ENCODE measurements around the gene LAMP5.

DNA sequence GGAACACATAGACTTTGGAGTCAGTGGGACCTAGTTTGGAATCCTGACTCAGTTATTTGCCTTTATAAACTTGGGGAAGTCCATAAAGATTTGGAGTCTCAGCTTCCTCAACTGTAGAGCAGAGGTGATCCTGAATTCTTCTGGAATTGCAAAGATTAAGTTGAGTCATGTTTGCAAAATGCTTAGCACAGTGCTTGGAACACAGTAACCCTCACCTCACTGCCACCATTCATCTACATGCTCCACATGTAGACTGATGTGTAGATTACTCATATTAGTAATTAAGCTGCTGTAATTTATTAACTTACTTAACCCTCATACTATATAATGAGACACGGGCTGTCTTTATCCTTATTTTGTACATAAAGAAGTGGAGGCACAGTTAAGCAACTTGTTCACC, 61.4 kb downstream of the LAMP5 start:
- no peak for TF ChIP-seq EP300 (IDR thresholded peaks at IDR 0.05)
- TF ChIP-seq, protein P1, sequence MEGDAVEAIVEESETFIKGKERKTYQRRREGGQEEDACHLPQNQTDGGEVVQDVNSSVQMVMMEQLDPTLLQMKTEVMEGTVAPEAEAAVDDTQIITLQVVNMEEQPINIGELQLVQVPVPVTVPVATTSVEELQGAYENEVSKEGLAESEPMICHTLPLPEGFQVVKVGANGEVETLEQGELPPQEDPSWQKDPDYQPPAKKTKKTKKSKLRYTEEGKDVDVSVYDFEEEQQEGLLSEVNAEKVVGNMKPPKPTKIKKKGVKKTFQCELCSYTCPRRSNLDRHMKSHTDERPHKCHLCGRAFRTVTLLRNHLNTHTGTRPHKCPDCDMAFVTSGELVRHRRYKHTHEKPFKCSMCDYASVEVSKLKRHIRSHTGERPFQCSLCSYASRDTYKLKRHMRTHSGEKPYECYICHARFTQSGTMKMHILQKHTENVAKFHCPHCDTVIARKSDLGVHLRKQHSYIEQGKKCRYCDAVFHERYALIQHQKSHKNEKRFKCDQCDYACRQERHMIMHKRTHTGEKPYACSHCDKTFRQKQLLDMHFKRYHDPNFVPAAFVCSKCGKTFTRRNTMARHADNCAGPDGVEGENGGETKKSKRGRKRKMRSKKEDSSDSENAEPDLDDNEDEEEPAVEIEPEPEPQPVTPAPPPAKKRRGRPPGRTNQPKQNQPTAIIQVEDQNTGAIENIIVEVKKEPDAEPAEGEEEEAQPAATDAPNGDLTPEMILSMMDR (IDR thresholded peaks at IDR 0.05) = no peak
- no peak for TF ChIP-seq POLR2AphosphoS5 (IDR thresholded peaks at IDR 0.05)
- TF ChIP-seq POLR2A (IDR thresholded peaks at IDR 0.05) = no peak

Data from gastroesophageal sphincter (tissue), 3 donors.